Measurements from ENCODE around the gene CHST6. TPM values are rescaled to one million over a fixed set of nuclear protein-coding genes. Genes with fewer than 3 reads are reported as not detected.

CHST6 gene
- total and polyA plus RNA-seq, 10 of the 15 experiments (the other 5 are each of a cell fraction or from before 2014, with no cell fraction given) = 0.14 to 2.5 (median 0.51) TPM

- Histone ChIP-seq H3K4me2 (ENCODE audit: control insufficient read depth, insufficient read depth) (no peak overlapping the region), H3K4me3 (no peak overlapping the region), H3K9me3 (replicated peaks; ENCODE audit: control insufficient read depth, insufficient read depth, low read length) (no peaks in the 10 kb centered on the region), H3K27ac (ENCODE audit: control insufficient read depth, insufficient read depth) (no peak overlapping the region), H3K4me1 (ENCODE audit: control insufficient read depth, insufficient read depth, low read length) (no peaks in the 10 kb centered on the region), H2AFZ (ENCODE audit: control insufficient read depth, low read depth, low read length) (no peak overlapping the region), H3K27me3 (replicated peaks in 1 of 2; ENCODE audit: control insufficient read depth in 2 of 2, insufficient read depth in 2 of 2, low read length in 1 of 2) (no peaks in the 10 kb centered on the region), H3K79me2 (ENCODE audit: control insufficient read depth, insufficient read depth, low read length) (no peaks in the 10 kb centered on the region), H3K36me3 (ENCODE audit: control insufficient read depth in 2 of 2, insufficient read depth in 2 of 2, low read length in 1 of 2) (peaks cover 0 to 3% of the 10 kb centered on the region in 2 experiments; a peak in 1 of 4 replicates), H3K9ac (ENCODE audit: control insufficient read depth, insufficient read depth, low read length) (no peak overlapping the region), H4K20me1 (ENCODE audit: control insufficient read depth, insufficient read depth) (no peaks in the 10 kb centered on the region)
- in situ Hi-C loops (cut with MboI) (no loop called here), intact Hi-C loops (cut with micrococcal nuclease; ENCODE audit: unreplicated experiment) (no loop called here)
- ATAC-seq (no peak), DNase-seq (ENCODE audit: low read depth, low spot score) (no peak), FAIRE-seq (no peak)
- no TSS peak for BruUV-seq (replicated peaks)
- TF ChIP-seq CHD2 (IDR thresholded peaks at IDR 0.05; ENCODE audit: borderline replicate concordance, low read depth, low read length) = no peak
- TF ChIP-seq WRNIP1 (IDR thresholded peaks at IDR 0.05; ENCODE audit: borderline replicate concordance, low read depth, low read length) = no peak
- no peak for TF ChIP-seq CREM (IDR thresholded peaks at IDR 0.05; ENCODE audit: low read depth)
- no peak for TF ChIP-seq BCL11A (IDR thresholded peaks at IDR 0.05; ENCODE audit: low read depth, low read length)
- TF ChIP-seq HDAC2 (IDR thresholded peaks at IDR 0.05) = no peak
- ChIA-PET CTCF (interaction anchor here (1.2 to 1.5 kb wide), 4 partner anchors 9 to 23 kb away, joined by 3 to 7 read pairs (median 6); partner anchors contain the start of gene TMEM170A), POLR2A (interaction anchor here (1.3 kb wide), 1 partner anchor 11 kb away, joined by 3 read pairs; no protein-coding TSS in a partner anchor), SMC1A (ENCODE audit: uncharacterized antibody, unreplicated experiment) (interaction anchor here (4.1 kb wide), 1 partner anchor 12 kb away, joined by 20 read pairs; the partner anchor contains the start of gene CFDP1), RAD21 (ENCODE audit: unreplicated experiment) (interaction anchor here (1.0 kb wide), 1 partner anchor 9 kb away, joined by 3 read pairs; no protein-coding TSS in a partner anchor)
- WGBS (ENCODE audit: insufficient coverage, insufficient replicate concordance, low lambda C conversion rate, missing lambda C conversion rate) = 91% methylated on average over 5 of the region's 5 CpGs
These were observed 49.9 kb downstream of the CHST6 start for GRCh38 chr16:75445298-75445697.

GRCh38 chr16:75443298-75443697, 51.9 kb downstream of the CHST6 start:
- no peak overlapping the region for H3K4me3 ChIP-seq
- no peaks in the 10 kb centered on the region for H3K4me1 ChIP-seq (ENCODE audit: control insufficient read depth, insufficient read depth, low read length)
- POLR2A ChIA-PET = interaction anchor here (1.0 kb wide), 1 partner anchor 458 kb away, joined by 3 read pairs; the partner anchor contains the start of gene WDR59
- 84% methylated on average over 3 of the region's 3 CpGs for WGBS (ENCODE audit: insufficient coverage, insufficient replicate concordance, low lambda C conversion rate, missing lambda C conversion rate)
- H2AFZ ChIP-seq (ENCODE audit: control insufficient read depth, low read depth, low read length) = no peak overlapping the region
- in situ Hi-C loops (cut with MboI) (no loop called here), intact Hi-C loops (cut with micrococcal nuclease; ENCODE audit: unreplicated experiment) (no loop called here)
- H3K36me3 ChIP-seq (ENCODE audit: control insufficient read depth in 2 of 2, insufficient read depth in 2 of 2, low read length in 1 of 2) = peaks cover 0 to 3% of the 10 kb centered on the region in 2 experiments; a peak in 1 of 4 replicates
- CTCF ChIA-PET = no interaction called here
- FAIRE-seq (no peak), DNase-seq (ENCODE audit: low read depth, low spot score) (no peak), ATAC-seq (no peak)
- H3K9ac ChIP-seq (ENCODE audit: control insufficient read depth, insufficient read depth, low read length) = no peak overlapping the region
- H4K20me1 ChIP-seq (ENCODE audit: control insufficient read depth, insufficient read depth) = no peaks in the 10 kb centered on the region
- no peaks in the 10 kb centered on the region for H3K79me2 ChIP-seq (ENCODE audit: control insufficient read depth, insufficient read depth, low read length)
- SMC1A ChIA-PET (ENCODE audit: uncharacterized antibody, unreplicated experiment) = interaction anchor here (1.2 kb wide), 1 partner anchor 9 kb away, joined by 3 read pairs; no protein-coding TSS in a partner anchor
- no TSS peak for BruUV-seq (replicated peaks)
- no peak overlapping the region for H3K4me2 ChIP-seq (ENCODE audit: control insufficient read depth, insufficient read depth)
- RAD21 ChIA-PET (ENCODE audit: unreplicated experiment) = no interaction called here
- no peak overlapping the region for H3K27ac ChIP-seq (ENCODE audit: control insufficient read depth, insufficient read depth)
- no peaks in the 10 kb centered on the region for H3K27me3 ChIP-seq (replicated peaks in 1 of 2; ENCODE audit: control insufficient read depth in 2 of 2, insufficient read depth in 2 of 2, low read length in 1 of 2)
- H3K9me3 ChIP-seq (replicated peaks; ENCODE audit: control insufficient read depth, insufficient read depth, low read length) = no peaks in the 10 kb centered on the region
- TF ChIP-seq SP1 (IDR thresholded peaks at IDR 0.05; ENCODE audit: low read depth, low read length) (no peak), LARP7 (IDR thresholded peaks at IDR 0.05) (no peak), BRCA1 (IDR thresholded peaks at IDR 0.05; ENCODE audit: low read depth, low read length) (no peak), REST (IDR thresholded peaks at IDR 0.05; ENCODE audit: low read depth, low read length) (no peak), YY1 (IDR thresholded peaks at IDR 0.05; ENCODE audit: low read depth, low read length) (no peak), E4F1 (IDR thresholded peaks at IDR 0.05; ENCODE audit: borderline replicate concordance, partially characterized antibody) (no peak), RELA (IDR thresholded peaks at IDR 0.05; ENCODE audit: borderline replicate concordance, partially characterized antibody) (no peak)

Data from GM12878 (cell line).